HG02571 (cell line): ENCODE results near the gene METTL6.
"Not testable (repeated sequence)": the region's sequence is repeated elsewhere in the genome, so short reads cannot be mapped to it uniquely, and the experiment has no call there.

Source experiments
- ATAC-seq: cut with Tn5 transposase; IDR thresholded peaks from one replicate; pipeline ENCODE4 v1.9.1; 2021; ENCODE audit warnings: mild to moderate bottlenecking, moderate library complexity; ENCODE audit not compliant: unreplicated experiment

Gene METTL6

GRCh38 chr3:15451216-15452113, 24.1 kb upstream of the METTL6 start:
- ATAC-seq, result no peak

GRCh38 chr3:15450438-15451215, 23.3 kb upstream of the METTL6 start:
- no peak for ATAC-seq

GRCh38 chr3:15449489-15450224, 22.3 kb upstream of the METTL6 start:
- no peak for ATAC-seq

GRCh38 chr3:15443826-15444524, 16.6 kb upstream of the METTL6 start:
- no peak for ATAC-seq

GRCh38 chr3:15440891-15441290, 13.5 kb upstream of the METTL6 start:
- no peak for ATAC-seq

GRCh38 chr3:15439476-15439875, 12.1 kb upstream of the METTL6 start:
- no peak for ATAC-seq

GRCh38 chr3:15438983-15439382, 11.6 kb upstream of the METTL6 start:
- no peak for ATAC-seq

- ATAC-seq, result no peak
Measured at GRCh38 chr3:15436246-15436645, 8.9 kb upstream of the METTL6 start.

GRCh38 chr3:15434756-15435155, 7.4 kb upstream of the METTL6 start:
- no peak for ATAC-seq

- no peak for ATAC-seq
Measured at GRCh38 chr3:15433531-15433930, 6.2 kb upstream of the METTL6 start.

GRCh38 chr3:15431256-15431837, 4.0 kb upstream of the METTL6 start:
- no peak for ATAC-seq

- ATAC-seq, result no peak
Measured at GRCh38 chr3:15430624-15431023, 3.3 kb upstream of the METTL6 start.

GRCh38 chr3:15429080-15429479, 1.7 kb upstream of the METTL6 start:
- no peak for ATAC-seq

GRCh38 chr3:15428539-15428938, 1.2 kb upstream of the METTL6 start:
- no peak for ATAC-seq

GRCh38 chr3:15427981-15428380, 637 bp upstream of the METTL6 start:
- ATAC-seq, result no peak

GRCh38 chr3:15426579-15427118, 695 bp downstream of the METTL6 start:
- ATAC-seq, result no peak

GRCh38 chr3:15420871-15421270, 6.5 kb downstream of the METTL6 start:
- ATAC-seq, result no peak

- ATAC-seq, result not testable (repeated sequence)
Measured at GRCh38 chr3:15410966-15411365, 16.4 kb downstream of the METTL6 start.

- ATAC-seq, result no peak
Measured at GRCh38 chr3:15409774-15410173, 17.6 kb downstream of the METTL6 start.

GRCh38 chr3:15409239-15409638, 18.1 kb downstream of the METTL6 start:
- ATAC-seq, result no peak
